Suprapubic skin (tissue), 4 donors: ENCODE data around the gene BDKRB1.
A peak's percentile ranks its signal among the peaks of the same experiment; 100 is the strongest.

Experiments used
- CTCF ChIP-seq, 2 donors: fragments of 200-600 bp in 1 of 2; fragments of 450-650 bp in 1 of 2; sonication (generic) in 1 of 2; IDR thresholded peaks; one replicate each; pipeline ENCODE4 v1.5.1; 2016 to 2019; ENCODE audit warnings: antibody characterized with exemption in 2 of 2, mild to moderate bottlenecking in 1 of 2, moderate library complexity in 1 of 2
- POLR2A ChIP-seq, 2 donors: fragments of 450-650 bp; IDR thresholded peaks; one replicate each; pipeline ENCODE4 v1.6.1; 2017; ENCODE audit warnings: antibody characterized with exemption in 2 of 2, mild to moderate bottlenecking in 2 of 2, moderate library complexity in 2 of 2
- POLR2AphosphoS5 ChIP-seq, 3 donors: sonication (generic); formaldehyde crosslinking; IDR thresholded peaks; one replicate each; pipeline ENCODE4 v1.6.1; 2017; ENCODE audit warnings: antibody characterized with exemption in 3 of 3

GRCh38 chr14:96268431-96269358 is 12.7 kb downstream of the BDKRB1 start:
- TF ChIP-seq CTCF (IDR thresholded peaks at IDR 0.05) = no peak
- no peak for TF ChIP-seq POLR2A (IDR thresholded peaks at IDR 0.05)
- peak in 2 of 3 donors; percentile 25 to 53 for TF ChIP-seq POLR2AphosphoS5 (IDR thresholded peaks at IDR 0.05)
